Ishikawa (cell line): ENCODE measurements around the gene PXDC1.

ENCODE experiments used
- CREB1 ChIP-seq: IDR thresholded peaks from 2 replicates; pipeline ENCODE4 v1.6.1; 2012; ENCODE audit warnings: low read depth
- MAX ChIP-seq: IDR thresholded peaks from 2 replicates; pipeline ENCODE4 v1.6.1; 2012
- RAD21 ChIP-seq: IDR thresholded peaks from 2 replicates; pipeline ENCODE4 v1.6.1; 2012; ENCODE audit warnings: low read depth
- REST ChIP-seq: IDR thresholded peaks from 2 replicates; pipeline ENCODE4 v1.6.1; 2012; ENCODE audit warnings: low read depth, mild to moderate bottlenecking
- TCF12 ChIP-seq: IDR thresholded peaks from 2 replicates; pipeline ENCODE4 v1.6.1; 2012; ENCODE audit warnings: low read depth

GRCh38 chr6:3750317-3751076, 1.0 kb downstream of the PXDC1 start:
- no peak for TF ChIP-seq TCF12
- TF ChIP-seq RAD21 = no peak; the same call in 1 of the 2 replicates
- peak; percentile 87 for TF ChIP-seq MAX
- no peak for TF ChIP-seq CREB1
- no peak for TF ChIP-seq REST
